ENCODE results near the gene VSTM2L.

VSTM2L gene

GRCh38 chr20:37864298-37864697, 38.6 kb upstream of the VSTM2L start:
- Histone ChIP-seq H3K4me2 (ENCODE audit: low read length) (no peak overlapping the region), H3K4me3 (ENCODE audit: low read depth, low read length, poor library complexity, severe bottlenecking) (no peak overlapping the region), H3K9me3 (ENCODE audit: low read length) (no peaks in the 10 kb centered on the region), H3K27ac (ENCODE audit: low read depth, low read length, poor library complexity, severe bottlenecking) (no peak overlapping the region), H4K20me1 (ENCODE audit: insufficient read depth, low read length) (no peaks in the 10 kb centered on the region), H3F3A (ENCODE audit: insufficient read depth, low read length) (no peaks in the 10 kb centered on the region), H3K36me3 (ENCODE audit: insufficient read depth, low read length) (peaks cover 26% of the 10 kb centered on the region), H2AFZ (ENCODE audit: low read length) (no peak overlapping the region), H3K27me3 (ENCODE audit: insufficient read depth, low read length) (no peaks in the 10 kb centered on the region), H3K79me2 (ENCODE audit: insufficient read depth, low read length) (no peaks in the 10 kb centered on the region), H3K4me1 (ENCODE audit: insufficient read depth, low read length, severe bottlenecking) (peaks cover 6% of the 10 kb centered on the region), H3K9ac (ENCODE audit: low read length) (no peak overlapping the region), H3K9me2 (ENCODE audit: low read depth, low read length) (no peaks in the 10 kb centered on the region)
- TF ChIP-seq CTCF (IDR thresholded peaks at IDR 0.05; ENCODE audit: low read length) (no peak), EZH2 (IDR thresholded peaks at IDR 0.05; ENCODE audit: borderline replicate concordance, low read length) (no peak)

- H3K4me3 ChIP-seq (ENCODE audit: low read depth, low read length, poor library complexity, severe bottlenecking) = no peak overlapping the region
Measured at GRCh38 chr20:37866051-37866450, 36.9 kb upstream of the VSTM2L start.

GRCh38 chr20:37867289-37868195, 35.4 kb upstream of the VSTM2L start:
- Histone ChIP-seq H3K4me3 (ENCODE audit: low read depth, low read length, poor library complexity, severe bottlenecking) (no peak overlapping the region), H3K79me2 (ENCODE audit: insufficient read depth, low read length) (no peaks in the 10 kb centered on the region)
- no peak for TF ChIP-seq CTCF (IDR thresholded peaks at IDR 0.05; ENCODE audit: low read length)
- no peak for TF ChIP-seq EZH2 (IDR thresholded peaks at IDR 0.05; ENCODE audit: borderline replicate concordance, low read length)

More at GRCh38 chr20:37866051-37866450, 36.9 kb upstream of the VSTM2L start:
- H3K9ac ChIP-seq (ENCODE audit: low read length) = no peak overlapping the region
- H3F3A ChIP-seq (ENCODE audit: insufficient read depth, low read length) = no peaks in the 10 kb centered on the region
- TF ChIP-seq EZH2 (IDR thresholded peaks at IDR 0.05; ENCODE audit: borderline replicate concordance, low read length) (no peak), CTCF (IDR thresholded peaks at IDR 0.05; ENCODE audit: low read length) (no peak)
- H3K36me3 ChIP-seq (ENCODE audit: insufficient read depth, low read length) = peaks cover 9% of the 10 kb centered on the region; the same call in 1 of the 2 replicates
- no peaks in the 10 kb centered on the region for H3K9me3 ChIP-seq (ENCODE audit: low read length)
- no peak overlapping the region for H2AFZ ChIP-seq (ENCODE audit: low read length)
- H3K27ac ChIP-seq (ENCODE audit: low read depth, low read length, poor library complexity, severe bottlenecking) = no peak overlapping the region
- H3K9me2 ChIP-seq (ENCODE audit: low read depth, low read length) = no peaks in the 10 kb centered on the region
- H3K4me1 ChIP-seq (ENCODE audit: insufficient read depth, low read length, severe bottlenecking) = peaks cover 9% of the 10 kb centered on the region
- H3K27me3 ChIP-seq (ENCODE audit: insufficient read depth, low read length) = no peaks in the 10 kb centered on the region
- H3K4me2 ChIP-seq (ENCODE audit: low read length) = no peak overlapping the region
- H4K20me1 ChIP-seq (ENCODE audit: insufficient read depth, low read length) = no peaks in the 10 kb centered on the region
- H3K79me2 ChIP-seq (ENCODE audit: insufficient read depth, low read length) = no peaks in the 10 kb centered on the region

More at GRCh38 chr20:37867289-37868195, 35.4 kb upstream of the VSTM2L start:
- Histone ChIP-seq H3K4me1 (ENCODE audit: insufficient read depth, low read length, severe bottlenecking) (peaks cover 9% of the 10 kb centered on the region), H4K20me1 (ENCODE audit: insufficient read depth, low read length) (no peaks in the 10 kb centered on the region), H3K9me2 (ENCODE audit: low read depth, low read length) (no peaks in the 10 kb centered on the region), H3K27me3 (ENCODE audit: insufficient read depth, low read length) (no peaks in the 10 kb centered on the region), H3F3A (ENCODE audit: insufficient read depth, low read length) (no peaks in the 10 kb centered on the region), H3K9me3 (ENCODE audit: low read length) (no peaks in the 10 kb centered on the region), H3K27ac (ENCODE audit: low read depth, low read length, poor library complexity, severe bottlenecking) (no peak overlapping the region), H3K9ac (ENCODE audit: low read length) (no peak overlapping the region), H3K36me3 (ENCODE audit: insufficient read depth, low read length) (peaks cover 17% of the 10 kb centered on the region; the same call in 1 of the 2 replicates), H2AFZ (ENCODE audit: low read length) (no peak overlapping the region), H3K4me2 (ENCODE audit: low read length) (no peak overlapping the region)

Data from OCI-LY1 (cell line).